ENCODE measurements around the gene VEGFB.

VEGFB gene

DNA sequence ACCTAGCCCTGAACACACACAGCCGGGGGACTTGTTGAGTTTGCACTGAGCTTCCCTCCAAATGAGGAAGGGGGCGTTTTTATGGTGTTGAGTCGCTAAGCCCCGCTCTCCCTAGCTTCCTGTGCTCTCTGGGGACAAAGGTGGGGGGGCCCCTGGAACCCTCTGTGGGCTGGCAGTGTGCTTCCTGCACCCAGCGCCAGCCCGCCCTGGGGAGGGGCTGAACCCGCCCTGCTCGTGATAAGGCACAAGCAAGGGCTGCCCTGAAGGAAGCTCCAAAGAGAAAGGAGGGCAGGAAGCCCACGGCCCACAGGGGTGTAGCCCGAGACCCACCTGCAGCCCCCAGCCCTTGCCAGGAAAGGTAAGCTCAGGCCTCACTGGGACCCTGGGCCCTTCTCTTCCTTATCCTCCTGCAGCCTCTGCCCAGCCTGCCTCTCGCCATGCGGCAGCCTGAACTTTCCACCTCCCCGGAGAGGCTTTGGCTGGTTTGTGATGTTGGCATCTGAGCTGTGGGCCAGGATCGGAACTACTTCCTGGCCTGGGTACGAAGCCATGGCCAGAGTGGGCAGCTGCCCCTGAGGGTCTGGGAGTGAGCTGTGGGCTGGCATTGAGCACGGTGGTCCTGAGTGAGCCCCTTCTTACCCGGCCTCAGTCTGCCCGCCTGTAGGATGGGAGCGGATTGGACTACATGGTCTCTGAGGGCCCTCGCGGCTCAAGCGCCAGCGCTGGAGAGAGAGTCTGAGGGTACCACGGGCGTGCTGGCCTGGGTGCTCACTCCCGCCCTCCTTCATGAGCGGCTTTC lies 27.7 kb upstream of the VEGFB start, which contains the start of gene FERMT3:
TSS of gene FERMT3 (plus strand) at position 265 of the 799 bp plus-strand sequence. CDS start 644 bp downstream, outside the sequence.
- DNase-seq (ENCODE audit: low read depth) = no peak
- no peak within 1 kb of the TSS for H3K4me3 ChIP-seq (ENCODE audit: low read length)
- TF ChIP-seq, protein P1, sequence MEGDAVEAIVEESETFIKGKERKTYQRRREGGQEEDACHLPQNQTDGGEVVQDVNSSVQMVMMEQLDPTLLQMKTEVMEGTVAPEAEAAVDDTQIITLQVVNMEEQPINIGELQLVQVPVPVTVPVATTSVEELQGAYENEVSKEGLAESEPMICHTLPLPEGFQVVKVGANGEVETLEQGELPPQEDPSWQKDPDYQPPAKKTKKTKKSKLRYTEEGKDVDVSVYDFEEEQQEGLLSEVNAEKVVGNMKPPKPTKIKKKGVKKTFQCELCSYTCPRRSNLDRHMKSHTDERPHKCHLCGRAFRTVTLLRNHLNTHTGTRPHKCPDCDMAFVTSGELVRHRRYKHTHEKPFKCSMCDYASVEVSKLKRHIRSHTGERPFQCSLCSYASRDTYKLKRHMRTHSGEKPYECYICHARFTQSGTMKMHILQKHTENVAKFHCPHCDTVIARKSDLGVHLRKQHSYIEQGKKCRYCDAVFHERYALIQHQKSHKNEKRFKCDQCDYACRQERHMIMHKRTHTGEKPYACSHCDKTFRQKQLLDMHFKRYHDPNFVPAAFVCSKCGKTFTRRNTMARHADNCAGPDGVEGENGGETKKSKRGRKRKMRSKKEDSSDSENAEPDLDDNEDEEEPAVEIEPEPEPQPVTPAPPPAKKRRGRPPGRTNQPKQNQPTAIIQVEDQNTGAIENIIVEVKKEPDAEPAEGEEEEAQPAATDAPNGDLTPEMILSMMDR (IDR thresholded peaks at IDR 0.05; ENCODE audit: insufficient read depth, low read depth, low read length, missing control alignments) = no peak

DNA sequence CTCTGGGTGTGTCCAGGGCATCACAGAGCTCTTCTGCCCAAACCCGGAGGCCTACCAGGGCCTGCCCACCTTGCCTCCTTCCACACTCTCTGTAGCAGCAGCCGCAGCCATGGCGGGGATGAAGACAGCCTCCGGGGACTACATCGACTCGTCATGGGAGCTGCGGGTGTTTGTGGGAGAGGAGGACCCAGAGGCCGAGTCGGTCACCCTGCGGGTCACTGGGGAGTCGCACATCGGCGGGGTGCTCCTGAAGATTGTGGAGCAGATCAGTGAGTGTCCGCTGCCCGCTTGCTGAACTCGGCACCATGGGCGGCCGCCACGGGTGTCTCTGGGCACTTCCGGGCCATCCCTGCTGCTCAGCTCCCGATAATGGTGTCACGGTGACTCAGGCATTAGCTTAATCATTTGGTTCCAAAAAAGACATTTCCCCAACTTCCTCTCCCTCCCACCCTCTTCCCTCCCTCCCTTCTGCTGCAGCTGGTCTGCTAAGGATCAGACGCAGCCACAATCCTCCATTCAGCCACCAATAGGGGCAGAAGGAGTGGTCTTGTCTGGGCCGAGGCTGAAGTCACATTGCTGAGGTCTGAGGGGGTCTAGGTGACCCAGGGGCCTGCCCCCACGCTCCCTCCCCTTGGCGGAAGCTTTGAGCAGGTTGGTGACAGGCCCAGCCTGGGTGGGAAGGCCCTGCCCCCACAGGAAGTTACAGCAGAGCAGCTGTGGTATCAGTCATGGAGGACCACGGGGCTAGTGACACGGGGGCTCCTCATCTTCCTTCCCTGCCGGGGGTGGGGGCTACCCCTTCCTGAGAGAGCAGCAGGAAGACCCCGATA lies 26.9 kb upstream of the VEGFB start:
- H3K4me3 ChIP-seq (ENCODE audit: low read length) = no peak overlapping the region
- no peak for DNase-seq (ENCODE audit: low read depth)

DNA sequence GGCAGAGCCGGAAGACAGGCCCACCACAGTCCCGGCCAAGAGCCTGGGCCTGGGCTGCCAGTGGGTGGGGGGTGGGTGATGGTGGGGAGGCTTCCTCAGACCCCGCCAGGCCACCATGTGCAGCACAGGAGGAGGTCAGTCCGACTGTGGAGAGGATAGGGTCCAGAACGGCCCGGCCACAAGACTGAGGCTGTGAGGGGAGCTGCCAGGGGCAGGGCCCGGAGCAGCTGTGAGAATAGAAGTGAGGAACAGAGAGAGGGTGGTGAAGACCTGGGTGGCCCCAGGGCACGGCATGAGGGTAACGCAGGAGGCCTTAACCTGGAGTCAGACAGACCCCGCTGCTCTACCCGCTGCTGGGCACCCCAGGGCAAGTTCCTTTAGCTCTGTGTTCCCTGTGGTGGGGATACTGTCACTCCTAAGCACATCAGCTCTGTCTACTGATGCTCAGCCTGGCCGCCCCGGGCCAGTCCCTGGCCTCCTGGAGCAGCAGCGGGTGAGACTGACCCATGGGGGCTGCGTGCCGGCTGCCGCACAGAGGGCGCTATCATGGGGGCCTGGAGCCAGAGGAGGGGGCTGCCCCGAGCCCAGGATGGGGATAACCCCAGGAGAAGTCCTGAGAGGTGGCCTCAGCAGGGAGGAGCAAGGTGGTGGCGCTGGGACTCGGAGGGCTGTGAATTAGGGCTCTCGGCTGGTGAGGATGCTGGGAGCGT lies 26.1 kb upstream of the VEGFB start:
- TF ChIP-seq, protein P1 (IDR thresholded peaks at IDR 0.05; ENCODE audit: insufficient read depth, low read depth, low read length, missing control alignments) = no peak
- no peak for DNase-seq (ENCODE audit: low read depth)
- no peak overlapping the region for H3K4me3 ChIP-seq (ENCODE audit: low read length)

More for the DNA sequence above, 26.9 kb upstream of the VEGFB start:
- TF ChIP-seq, protein P1 (IDR thresholded peaks at IDR 0.05; ENCODE audit: insufficient read depth, low read depth, low read length, missing control alignments) = no peak

DNA sequence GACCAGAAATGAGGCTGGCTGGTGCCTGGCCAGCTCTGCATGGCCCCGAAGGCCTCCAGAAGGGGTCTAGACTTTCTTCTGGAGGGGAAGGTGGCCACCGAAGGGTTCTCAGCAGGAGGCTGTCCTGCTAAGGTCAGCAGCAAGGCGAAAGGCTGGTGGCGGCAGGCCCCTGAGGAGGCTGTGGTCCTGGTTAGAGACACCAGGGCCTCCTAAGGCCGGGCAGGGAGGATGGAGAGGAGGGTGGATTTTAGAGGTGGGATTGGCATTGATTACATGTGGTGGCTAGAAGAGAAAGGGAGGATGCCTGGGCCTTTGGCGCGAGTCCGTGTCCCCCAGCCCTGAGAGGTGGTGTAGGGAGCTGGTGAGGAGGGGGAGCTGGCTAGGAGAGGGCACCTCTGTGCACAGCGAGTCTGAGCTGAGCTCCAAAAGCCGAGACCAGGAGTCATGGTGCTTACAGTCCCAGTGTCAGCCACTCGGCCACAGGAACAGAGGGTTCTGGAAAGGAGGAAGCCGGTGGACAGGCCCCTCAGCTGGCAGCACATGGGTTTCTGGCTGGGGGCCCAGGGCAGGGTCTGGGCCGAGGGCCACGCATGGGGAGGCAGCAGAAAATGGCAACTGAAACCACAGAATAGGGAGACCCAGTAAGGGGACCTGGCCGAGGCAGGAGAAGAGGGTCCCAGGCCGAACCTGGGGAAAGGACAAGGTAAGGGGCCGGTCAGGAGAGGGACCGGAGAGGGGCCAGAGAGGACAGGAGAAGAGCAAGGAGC lies 25.4 kb upstream of the VEGFB start:
- no peak overlapping the region for H3K4me3 ChIP-seq (ENCODE audit: low read length)
- no peak for DNase-seq (ENCODE audit: low read depth)
- TF ChIP-seq, protein P1 (IDR thresholded peaks at IDR 0.05; ENCODE audit: insufficient read depth, low read depth, low read length, missing control alignments) = no peak

DNA sequence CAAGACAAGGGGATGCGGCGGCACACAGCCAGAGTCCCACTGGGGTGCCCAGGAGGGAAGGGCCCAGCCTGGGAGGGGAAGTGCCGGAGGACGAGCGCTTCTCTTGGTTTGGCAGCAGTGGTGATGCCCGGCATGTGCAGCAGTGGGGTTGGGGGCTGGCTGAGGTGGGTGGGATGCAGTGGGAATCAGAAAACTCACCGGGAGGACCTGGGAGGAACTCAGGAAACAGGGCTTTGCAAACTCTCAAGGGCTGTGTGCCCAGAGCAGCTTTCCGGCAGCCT lies 24.9 kb upstream of the VEGFB start:
- H3K4me3 ChIP-seq (ENCODE audit: low read length) = no peak overlapping the region
- DNase-seq (ENCODE audit: low read depth) = no peak
- TF ChIP-seq, protein P1 (IDR thresholded peaks at IDR 0.05; ENCODE audit: insufficient read depth, low read depth, low read length, missing control alignments) = no peak

DNA sequence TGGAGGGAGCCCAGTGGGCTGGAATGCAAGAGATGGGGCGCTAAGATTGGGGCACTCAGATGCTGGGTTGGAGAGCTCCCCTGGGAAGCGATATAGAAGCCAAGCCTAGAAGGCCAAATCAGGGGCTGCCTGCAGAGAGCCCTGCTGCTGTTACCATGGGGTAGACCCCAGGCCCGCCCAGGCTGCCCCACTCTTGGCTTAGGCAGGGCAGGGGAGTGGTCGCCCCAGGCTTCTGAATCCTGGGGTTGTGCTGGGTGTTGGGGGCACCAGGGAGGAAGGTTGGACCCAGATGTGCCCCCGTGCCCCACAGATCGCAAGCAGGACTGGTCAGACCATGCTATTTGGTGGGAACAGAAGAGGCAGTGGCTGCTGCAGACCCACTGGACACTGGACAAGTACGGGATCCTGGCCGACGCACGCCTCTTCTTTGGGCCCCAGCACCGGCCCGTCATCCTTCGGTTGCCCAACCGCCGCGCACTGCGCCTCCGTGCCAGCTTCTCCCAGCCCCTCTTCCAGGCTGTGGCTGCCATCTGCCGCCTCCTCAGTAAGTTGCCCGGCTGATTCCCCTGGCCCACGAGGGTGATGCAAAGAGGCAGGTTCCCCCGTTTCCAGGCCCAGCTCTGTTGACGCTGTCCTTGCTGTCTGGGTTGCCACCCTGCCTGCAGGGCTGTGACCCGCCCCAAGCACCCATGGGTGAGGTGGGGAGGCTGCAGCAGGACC lies 23.9 kb upstream of the VEGFB start:
- no peak overlapping the region for H3K4me3 ChIP-seq (ENCODE audit: low read length)
- DNase-seq (ENCODE audit: low read depth) = no peak
- TF ChIP-seq, protein P1 (IDR thresholded peaks at IDR 0.05; ENCODE audit: insufficient read depth, low read depth, low read length, missing control alignments) = no peak
